ENCODE results near the gene COL4A4. TPM values are rescaled to one million over a fixed set of nuclear protein-coding genes. Genes with fewer than 3 reads are reported as not detected.

COL4A4 gene
- total RNA-seq, 1 donor from 2014 or later, result 8.9 TPM

DNA sequence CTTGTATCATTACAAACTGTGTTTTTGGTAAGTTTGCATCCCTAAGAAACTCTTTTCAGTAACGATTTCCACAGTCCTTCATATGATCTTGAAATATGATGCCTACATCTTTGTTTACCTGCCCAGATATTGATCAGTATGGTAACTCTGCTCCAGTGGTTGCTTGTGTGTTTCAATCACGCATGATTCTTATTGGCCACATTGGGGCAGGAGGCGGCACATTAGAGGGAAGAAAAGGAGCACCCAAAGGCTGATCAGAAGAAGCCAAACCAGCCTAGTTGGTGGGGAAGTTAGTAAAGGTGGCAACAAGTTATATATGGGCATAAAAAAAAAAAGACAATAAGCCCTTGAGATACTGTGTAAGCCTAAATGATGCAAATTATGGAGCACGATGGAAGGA lies 169.2 kb downstream of the COL4A4 start:
- no peak for DNase-seq
- Histone ChIP-seq H3K9me3 (replicated peaks) (no peaks in the 10 kb centered on the region), H3K27me3 (ENCODE audit: low read depth) (no peaks in the 10 kb centered on the region), H3K4me3 (no peak overlapping the region), H3K27ac (replicated peaks) (no peak overlapping the region), H3K4me1 (no peaks in the 10 kb centered on the region), H3K36me3 (peaks cover 23% of the 10 kb centered on the region)
- intact Hi-C loops (cut with micrococcal nuclease), result no loop called here
- TF ChIP-seq, protein P1, sequence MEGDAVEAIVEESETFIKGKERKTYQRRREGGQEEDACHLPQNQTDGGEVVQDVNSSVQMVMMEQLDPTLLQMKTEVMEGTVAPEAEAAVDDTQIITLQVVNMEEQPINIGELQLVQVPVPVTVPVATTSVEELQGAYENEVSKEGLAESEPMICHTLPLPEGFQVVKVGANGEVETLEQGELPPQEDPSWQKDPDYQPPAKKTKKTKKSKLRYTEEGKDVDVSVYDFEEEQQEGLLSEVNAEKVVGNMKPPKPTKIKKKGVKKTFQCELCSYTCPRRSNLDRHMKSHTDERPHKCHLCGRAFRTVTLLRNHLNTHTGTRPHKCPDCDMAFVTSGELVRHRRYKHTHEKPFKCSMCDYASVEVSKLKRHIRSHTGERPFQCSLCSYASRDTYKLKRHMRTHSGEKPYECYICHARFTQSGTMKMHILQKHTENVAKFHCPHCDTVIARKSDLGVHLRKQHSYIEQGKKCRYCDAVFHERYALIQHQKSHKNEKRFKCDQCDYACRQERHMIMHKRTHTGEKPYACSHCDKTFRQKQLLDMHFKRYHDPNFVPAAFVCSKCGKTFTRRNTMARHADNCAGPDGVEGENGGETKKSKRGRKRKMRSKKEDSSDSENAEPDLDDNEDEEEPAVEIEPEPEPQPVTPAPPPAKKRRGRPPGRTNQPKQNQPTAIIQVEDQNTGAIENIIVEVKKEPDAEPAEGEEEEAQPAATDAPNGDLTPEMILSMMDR (IDR thresholded peaks at IDR 0.05; ENCODE audit: borderline replicate concordance), result peak; percentile 19

DNA sequence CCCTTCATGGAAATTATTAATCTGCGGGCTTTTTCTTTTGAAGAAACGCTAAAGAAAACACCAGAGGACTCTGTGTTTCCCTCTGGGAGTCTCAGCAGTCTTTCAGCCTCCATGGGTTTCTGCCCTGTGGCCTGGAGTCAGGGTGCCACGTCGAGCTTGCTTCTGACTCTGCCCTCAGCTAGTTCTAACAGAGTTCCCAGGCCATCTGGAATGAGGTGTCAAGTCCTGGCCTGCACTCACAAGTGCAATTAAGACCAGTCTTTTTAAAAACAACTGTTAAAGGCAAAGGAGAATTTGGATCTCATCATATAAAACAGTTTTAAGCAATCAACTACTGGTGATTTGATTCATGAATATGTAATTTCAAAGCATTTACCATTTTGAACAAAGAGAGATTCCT lies 170.8 kb downstream of the COL4A4 start:
- H3K27me3 ChIP-seq (ENCODE audit: low read depth), result no peaks in the 10 kb centered on the region
- DNase-seq, result no peak
- no peaks in the 10 kb centered on the region for H3K4me1 ChIP-seq
- no peak overlapping the region for H3K4me3 ChIP-seq
- no peaks in the 10 kb centered on the region for H3K9me3 ChIP-seq (replicated peaks)
- intact Hi-C loops (cut with micrococcal nuclease), result no loop called here
- TF ChIP-seq, protein P1 (IDR thresholded peaks at IDR 0.05; ENCODE audit: borderline replicate concordance), result no peak
- no peak overlapping the region for H3K27ac ChIP-seq (replicated peaks)
- peaks cover 9% of the 10 kb centered on the region for H3K36me3 ChIP-seq

GRCh38 chr2:226991663-226992062 lies 172.3 kb downstream of the COL4A4 start:
- Histone ChIP-seq H3K27me3 (ENCODE audit: low read depth) (no peaks in the 10 kb centered on the region), H3K4me1 (no peaks in the 10 kb centered on the region), H3K27ac (replicated peaks) (no peak overlapping the region), H3K36me3 (peaks cover 9% of the 10 kb centered on the region), H3K4me3 (no peak overlapping the region), H3K9me3 (replicated peaks) (no peaks in the 10 kb centered on the region)
- TF ChIP-seq, protein P1 (IDR thresholded peaks at IDR 0.05; ENCODE audit: borderline replicate concordance), result no peak
- DNase-seq, result no peak
- intact Hi-C loops (cut with micrococcal nuclease), result no loop called here

DNA sequence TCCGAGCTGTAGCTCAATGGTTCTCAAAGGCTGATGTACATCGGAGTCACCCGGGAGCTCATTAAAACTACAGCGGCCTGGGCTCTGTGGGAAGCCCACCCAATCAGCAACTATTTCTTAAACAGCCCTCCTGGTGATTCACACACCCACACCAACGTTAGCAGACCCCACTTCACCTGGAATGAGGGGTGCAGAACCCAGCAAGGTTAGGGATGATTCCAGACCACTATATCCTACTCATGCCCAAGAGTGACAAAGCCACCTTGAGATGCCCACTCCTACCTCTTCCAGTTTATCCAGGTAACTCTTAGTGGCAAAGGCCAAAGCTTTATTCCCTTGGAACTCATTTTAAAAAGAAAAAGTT lies 178.4 kb downstream of the COL4A4 start:
- TF ChIP-seq, protein P1 (IDR thresholded peaks at IDR 0.05; ENCODE audit: borderline replicate concordance), result peak; percentile 8
- Histone ChIP-seq H3K27ac (replicated peaks) (no peak overlapping the region), H3K36me3 (no peaks in the 10 kb centered on the region), H3K27me3 (ENCODE audit: low read depth) (no peaks in the 10 kb centered on the region), H3K9me3 (replicated peaks) (no peaks in the 10 kb centered on the region), H3K4me1 (peaks cover 14% of the 10 kb centered on the region), H3K4me3 (no peak overlapping the region)
- intact Hi-C loops (cut with micrococcal nuclease), result loop anchor here (10.0 kb wide), 3 partner anchors 151 to 1311 kb away; partner anchors contain the start of gene RHBDD1
- no peak for DNase-seq

- peaks cover 14% of the 10 kb centered on the region for H3K4me1 ChIP-seq
- H3K36me3 ChIP-seq, result no peaks in the 10 kb centered on the region
- H3K4me3 ChIP-seq, result no peak overlapping the region
- intact Hi-C loops (cut with micrococcal nuclease), result loop anchor here (10.0 kb wide), 3 partner anchors 150 to 1310 kb away; partner anchors contain the start of gene RHBDD1
- TF ChIP-seq, protein P1 (IDR thresholded peaks at IDR 0.05; ENCODE audit: borderline replicate concordance), result peak; percentile 78
- H3K27ac ChIP-seq (replicated peaks), result peak overlapping the region; percentile 43
- H3K9me3 ChIP-seq (replicated peaks), result no peaks in the 10 kb centered on the region
- no peaks in the 10 kb centered on the region for H3K27me3 ChIP-seq (ENCODE audit: low read depth)
- DNase-seq, result no peak
Observed at GRCh38 chr2:226984750-226985582, 179.0 kb downstream of the COL4A4 start.

All from left ventricle myocardium inferior (tissue), 1 donor.